Activated naive CD4-positive, alpha-beta T cell (primary cell): ENCODE results near the gene S100A5.
A peak's percentile ranks its signal among the peaks of the same experiment; 100 is the strongest.
"Not testable (repeated sequence)": the region's sequence is repeated elsewhere in the genome, so short reads cannot be mapped to it uniquely, and the experiment has no call there.

Experiments
- DNase-seq, 4 experiments: peaks; one replicate each; lab custom pipeline; 2025; lab: John Stamatoyannopoulos, UW

Gene S100A5, protein sequence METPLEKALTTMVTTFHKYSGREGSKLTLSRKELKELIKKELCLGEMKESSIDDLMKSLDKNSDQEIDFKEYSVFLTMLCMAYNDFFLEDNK

GRCh38 chr1:153540394-153541361, at the start of gene S100A5:
Gene S100A5 (minus strand): TSS chr1:153540934. CDS start chr1:153540191, 743 bp downstream.
- DNase-seq: peak in 2 of 4 experiments; percentile 14 to 17

GRCh38 chr1:153588482-153588881, 47.7 kb upstream of the S100A5 start:
- no peak for DNase-seq

GRCh38 chr1:153588033-153588432, 47.3 kb upstream of the S100A5 start:
- DNase-seq: not testable (repeated sequence)

DNA sequence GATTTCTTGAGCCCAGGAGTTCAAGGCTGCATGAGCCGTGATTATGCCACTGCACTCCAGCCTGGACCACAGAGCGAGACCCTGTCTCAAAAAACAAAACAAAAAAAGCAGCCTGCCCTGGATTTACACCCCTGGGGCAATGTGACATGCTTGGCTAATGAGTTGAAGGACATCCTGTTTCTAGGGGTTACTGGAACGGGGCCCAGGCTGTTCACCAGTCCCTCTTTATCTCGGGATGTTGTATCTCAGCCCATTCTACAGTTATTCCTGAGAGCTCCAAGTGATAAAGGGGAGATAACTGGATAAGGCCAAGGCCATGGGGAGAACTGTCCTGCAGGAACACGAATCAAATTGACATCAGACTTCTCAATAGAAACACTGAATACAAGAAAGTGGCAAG, 46.6 kb upstream of the S100A5 start:
- no peak for DNase-seq

- no peak for DNase-seq
These were observed 45.6 kb upstream of the S100A5 start for GRCh38 chr1:153586347-153586746.

- DNase-seq: no peak
These were observed 44.3 kb upstream of the S100A5 start for GRCh38 chr1:153585006-153585405.

DNA sequence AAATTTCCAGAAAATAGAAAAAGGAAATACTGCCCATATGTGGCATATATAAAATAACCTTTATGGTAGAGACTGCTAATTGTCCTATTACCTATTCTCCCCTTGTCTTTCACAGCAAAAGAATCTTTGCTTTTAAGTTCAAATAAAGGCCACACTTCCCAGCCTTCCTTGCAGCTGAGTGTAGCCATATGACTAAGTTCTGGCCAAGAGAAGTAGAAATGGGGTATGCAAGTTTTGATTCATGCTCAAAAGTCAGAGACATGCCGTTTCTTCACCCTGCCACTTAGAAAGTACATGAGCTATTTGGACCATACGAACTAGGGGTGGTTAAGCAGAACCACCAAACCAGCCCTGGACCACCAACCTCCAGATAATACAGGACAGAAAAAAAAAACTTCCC, 43.2 kb upstream of the S100A5 start:
- no peak for DNase-seq

DNA sequence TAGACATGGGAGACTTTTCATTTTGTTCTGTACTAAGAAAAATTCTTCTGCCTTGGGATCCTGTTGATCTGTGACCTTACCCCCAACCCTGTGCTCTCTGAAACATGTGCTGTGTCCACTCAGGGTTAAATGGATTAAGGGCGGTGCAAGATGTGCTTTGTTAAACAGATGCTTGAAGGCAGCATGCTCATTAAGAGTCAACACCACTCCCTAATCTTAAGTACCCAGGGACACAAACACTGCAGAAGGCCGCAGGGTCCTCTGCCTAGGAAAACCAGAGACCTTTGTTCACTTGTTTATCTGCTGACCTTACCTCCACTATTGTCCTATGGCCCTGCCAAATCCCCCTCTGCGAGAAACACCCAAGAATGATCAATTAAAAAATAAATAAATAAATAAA, 42.8 kb upstream of the S100A5 start:
- DNase-seq: not testable (repeated sequence)

DNA sequence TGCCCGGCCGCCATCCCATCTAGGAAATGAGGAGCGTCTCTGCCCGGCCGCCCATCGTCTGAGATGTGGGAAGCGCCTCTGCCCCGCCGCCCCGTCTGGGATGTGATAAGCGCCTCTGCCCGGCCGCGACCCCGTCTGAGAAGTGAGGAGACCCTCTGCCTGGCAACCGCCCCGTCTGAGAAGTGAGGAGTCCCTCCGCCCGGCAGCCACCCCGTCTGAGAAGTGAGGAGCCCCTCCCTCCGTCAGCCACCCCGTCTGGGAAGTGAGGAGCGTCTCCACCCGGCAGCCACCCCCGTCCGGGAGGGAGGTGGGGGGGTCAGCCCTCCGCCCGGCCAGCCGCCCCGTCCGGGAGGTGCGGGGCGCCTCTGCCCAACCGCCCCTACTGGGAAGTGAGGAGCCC, 42.1 kb upstream of the S100A5 start:
- not testable (repeated sequence) for DNase-seq

DNA sequence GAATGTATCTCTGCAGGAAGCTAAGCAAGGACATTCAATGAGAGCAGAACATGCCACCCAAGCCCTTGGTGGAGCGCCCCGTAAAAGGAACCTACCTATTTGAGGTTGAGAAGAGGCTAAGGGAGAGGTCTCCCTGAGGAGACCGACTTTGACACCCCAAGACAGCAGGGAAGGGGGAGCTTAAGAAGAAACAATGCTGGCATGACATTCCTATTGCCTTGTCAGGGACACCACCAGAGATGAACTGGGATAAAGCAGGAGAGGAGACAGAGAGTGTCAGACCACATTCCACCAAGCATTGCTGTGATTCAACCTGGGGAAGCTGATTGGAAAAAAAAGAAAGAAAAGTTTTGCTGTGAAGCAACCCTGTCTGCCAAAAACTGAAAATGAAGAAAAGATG, 38.2 kb upstream of the S100A5 start:
- DNase-seq: no peak

DNA sequence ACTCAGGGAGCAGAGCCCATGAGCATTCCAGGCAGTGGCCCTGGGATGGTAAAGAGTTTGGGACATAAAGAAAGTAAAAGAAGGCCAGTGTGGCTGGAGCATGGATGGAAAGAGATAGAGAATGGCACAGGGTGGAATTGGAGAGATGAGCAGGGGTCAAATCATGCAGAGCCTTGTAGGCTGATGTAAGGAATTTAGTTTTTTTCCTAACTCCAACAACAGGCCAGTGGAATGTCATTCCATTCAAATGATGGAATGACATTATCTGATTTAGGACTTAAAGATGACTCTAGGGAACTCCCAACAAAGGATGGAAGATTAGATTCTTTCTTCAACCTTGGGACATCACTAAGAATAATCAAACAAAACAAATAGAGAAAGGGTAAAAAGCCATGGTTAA, 37.8 kb upstream of the S100A5 start:
- DNase-seq: no peak

DNA sequence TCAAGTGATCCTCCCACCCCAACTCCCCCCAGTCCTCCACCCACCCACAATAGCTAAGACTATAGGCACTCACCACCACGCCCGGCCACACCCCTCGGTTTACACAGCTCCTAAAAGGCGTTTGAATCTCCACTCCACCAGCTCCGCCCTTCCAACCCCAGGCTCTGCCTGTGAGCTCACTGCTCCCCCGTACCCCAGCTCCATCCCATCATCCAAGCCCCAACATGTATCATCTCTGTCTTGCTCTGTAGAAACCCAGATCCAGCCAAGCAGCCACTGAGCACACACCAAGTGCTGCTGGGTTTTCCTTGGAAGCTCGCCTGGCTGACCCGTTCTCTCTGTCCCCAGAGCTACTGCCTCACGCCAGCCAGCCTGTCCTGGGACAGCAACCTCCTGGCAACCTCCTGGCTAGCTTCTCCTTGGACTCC, 36.9 kb upstream of the S100A5 start:
- no peak for DNase-seq

GRCh38 chr1:153577138-153577537, 36.4 kb upstream of the S100A5 start:
- DNase-seq: no peak

- not testable (repeated sequence) for DNase-seq
These were observed 34.8 kb upstream of the S100A5 start for GRCh38 chr1:153575497-153575896.

DNA sequence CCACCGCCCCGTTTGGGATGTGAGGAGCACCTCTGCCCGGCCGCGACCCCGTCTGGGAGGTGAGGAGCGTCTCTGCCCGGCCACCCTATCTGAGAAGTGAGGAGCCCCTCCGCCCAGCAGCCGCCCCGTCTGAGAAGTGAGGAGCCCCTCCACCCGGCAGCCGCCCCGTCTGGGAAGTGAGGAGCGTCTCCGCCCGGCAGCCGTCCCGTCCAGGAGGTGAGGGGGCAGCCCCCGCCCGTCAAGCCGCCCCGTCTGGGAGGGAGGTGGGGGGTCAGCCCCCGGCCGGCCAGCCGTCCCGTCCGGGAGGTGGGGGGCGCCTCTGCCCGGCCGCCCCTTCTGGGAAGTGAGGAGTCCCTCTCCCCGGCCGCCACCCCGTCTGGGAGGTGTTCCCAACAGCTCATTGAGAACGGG, 34.4 kb upstream of the S100A5 start:
- not testable (repeated sequence) for DNase-seq

DNA sequence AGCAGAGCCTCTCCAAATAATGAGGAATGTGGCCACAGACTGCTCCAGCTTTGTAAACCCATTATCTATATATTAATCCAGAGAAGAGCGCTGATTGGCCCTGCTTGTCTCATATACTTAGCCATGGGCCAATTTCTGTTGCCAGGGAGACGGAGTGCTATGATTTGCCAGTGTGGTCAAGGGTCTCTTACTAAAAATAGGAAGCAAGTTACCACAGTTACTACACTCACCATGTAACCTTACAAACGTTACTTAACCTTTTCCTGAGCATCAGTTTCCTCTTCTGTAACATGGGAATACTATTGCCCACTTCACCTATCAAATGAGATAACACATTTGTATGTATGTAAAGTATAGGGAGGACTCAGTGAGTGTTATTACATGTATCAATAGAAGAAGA, 32.6 kb upstream of the S100A5 start:
- DNase-seq: no peak

DNA sequence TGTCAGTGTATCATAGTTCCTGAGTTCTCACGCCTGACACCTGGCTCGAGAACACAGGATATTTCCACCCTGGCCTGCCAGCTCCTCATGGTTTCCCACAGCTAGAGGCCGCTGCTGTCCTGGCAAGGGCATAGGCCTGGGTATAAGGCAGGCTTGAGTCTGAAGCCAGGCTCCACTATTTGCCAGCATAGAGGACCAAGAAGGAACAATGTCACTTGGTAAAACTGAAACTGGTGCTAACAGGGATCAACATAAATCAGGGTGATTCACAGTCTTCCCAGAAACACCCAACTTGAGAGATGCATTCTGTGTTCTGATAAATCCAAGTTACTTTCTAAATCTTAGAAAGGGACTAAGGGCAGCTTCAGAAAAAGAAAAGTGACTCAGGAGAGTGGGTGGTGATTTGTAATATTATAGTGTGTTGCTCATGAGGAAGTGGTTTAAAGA, 31.9 kb upstream of the S100A5 start:
- peak in 1 of 4 experiments; percentile 28 for DNase-seq

DNA sequence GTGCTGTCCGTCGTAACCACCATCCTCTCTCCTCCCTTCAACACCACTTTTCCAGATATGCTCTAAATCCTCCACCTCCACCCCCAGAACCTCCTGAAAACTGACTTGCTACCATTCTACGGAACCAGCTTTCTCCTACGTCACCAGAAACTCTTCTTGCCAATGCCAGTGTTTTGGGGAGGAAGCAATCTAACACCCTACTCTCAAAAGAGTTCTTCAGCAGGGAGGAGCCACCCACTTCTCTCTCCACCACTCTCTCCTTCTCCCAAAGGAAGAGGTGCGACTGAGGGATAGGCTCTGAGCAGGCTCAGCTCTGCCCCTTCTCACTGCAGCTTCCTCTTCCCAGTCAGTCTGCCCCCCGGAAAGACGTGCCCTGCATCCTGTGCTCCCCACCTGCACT, 31.0 kb upstream of the S100A5 start:
- no peak for DNase-seq

DNA sequence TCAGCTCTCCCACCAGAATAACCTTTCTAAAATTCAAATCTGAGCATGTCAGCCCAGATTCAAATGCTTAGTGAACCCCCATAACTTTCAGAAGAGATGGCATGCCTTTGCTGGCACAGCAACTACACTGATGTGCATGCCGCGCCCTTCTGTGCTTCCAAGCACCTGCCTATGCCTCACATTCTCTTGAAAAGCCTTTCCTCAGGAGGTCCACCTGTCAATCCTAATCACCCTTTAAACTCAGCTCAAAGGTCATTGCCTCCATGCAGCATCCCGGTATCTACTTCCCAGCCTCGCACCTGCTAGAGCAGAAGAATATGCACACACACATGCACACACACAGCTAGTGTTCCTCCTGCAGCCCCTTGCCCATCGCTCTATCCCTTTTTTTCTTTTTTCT, 30.1 kb upstream of the S100A5 start:
- DNase-seq: no peak

DNA sequence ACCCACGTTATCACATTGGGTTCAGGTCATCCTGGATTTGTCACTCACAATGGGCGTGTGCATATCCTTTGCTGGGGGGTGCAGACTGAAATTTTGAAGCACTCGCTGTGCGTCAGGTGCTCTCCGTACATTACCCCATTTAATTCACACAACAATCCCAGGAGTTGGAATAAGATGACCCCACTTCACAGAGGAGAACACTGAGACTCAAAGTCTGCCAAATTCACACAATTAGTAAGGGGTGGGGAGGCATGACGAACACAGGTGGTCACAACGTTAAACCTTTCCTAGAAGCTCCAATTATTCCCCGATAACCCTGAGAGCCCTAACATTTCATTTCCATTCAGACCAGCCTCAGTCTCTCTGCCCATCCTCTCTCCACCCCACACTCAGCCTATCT, 28.7 kb upstream of the S100A5 start:
- no peak for DNase-seq

DNA sequence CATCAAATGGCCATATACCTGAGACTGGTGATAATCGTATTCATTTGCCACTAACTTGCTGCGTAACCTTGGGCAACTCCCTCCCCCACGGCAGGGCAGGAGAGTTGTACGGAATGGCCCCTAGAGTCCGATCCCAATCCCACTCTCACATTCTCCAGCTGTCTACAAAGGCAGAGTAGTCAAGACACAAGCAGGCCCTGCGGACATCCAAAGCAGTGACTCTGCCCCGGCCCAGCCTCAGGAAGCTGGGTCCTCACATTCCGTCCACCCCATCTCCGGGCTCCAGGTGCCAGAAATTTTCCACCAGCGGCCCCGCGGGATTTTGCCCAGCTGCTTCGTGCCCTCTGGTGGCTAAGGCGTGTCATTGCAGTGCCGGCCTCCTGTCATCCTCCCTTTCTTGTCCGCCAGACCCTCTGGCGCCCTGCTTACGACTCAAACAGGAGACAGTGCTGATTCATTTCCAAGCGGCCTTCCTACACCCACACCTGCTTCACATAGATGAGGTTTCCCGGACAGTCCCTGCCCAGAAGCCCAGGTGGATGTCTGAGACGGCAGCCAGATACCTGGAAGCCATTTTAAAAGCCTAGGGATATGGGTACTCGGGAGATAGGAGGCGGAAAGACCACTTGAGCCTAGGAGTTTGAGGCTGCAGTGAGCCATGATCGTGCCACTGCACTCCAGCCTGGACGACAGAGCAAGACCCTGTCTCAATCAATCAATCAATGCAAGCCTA, 27.8 kb upstream of the S100A5 start:
- DNase-seq: peak; percentile 38 to 66 (median 56)

DNA sequence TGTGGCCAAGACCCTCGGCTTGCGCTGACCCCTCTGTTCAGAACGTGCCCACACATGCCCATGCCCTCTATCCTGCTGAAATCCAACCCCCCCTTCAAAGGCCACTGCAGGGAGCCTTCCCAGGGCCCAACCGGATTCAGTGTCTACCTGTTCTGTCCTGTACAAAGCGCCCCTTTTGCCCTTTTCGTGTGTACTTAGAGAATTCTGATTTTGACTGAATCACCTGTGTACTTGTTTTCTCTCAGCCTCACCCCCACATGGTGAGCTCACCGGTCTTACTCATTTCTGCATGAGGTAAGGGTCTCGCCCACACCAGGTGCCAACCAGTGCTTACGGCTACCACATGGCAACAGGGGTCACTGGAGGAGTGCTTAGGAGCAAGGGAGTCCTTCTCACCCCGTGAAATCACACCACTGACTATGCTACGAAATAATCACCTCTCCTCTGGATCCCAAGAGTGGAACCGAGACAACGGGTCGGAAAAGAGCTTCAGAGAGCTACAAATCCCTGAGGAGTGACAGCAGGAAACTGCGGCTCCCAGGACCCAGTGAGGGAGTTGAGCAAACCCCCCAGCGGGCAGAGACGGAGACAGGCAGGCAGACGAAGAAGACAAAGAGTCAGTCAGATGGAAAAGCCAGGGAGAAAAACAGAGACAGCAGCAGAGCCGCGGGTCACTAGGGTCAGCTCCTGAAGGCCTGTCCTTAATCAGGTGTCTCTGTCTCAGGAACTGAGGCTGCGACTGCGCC, 27.1 kb upstream of the S100A5 start:
- no peak for DNase-seq
